GM19043 (cell line): Measurements from ENCODE around the gene ASXL1.

ENCODE experiments used
- ATAC-seq: cut with Tn5 transposase; IDR thresholded peaks from one replicate; pipeline ENCODE4 v1.9.1; 2021; ENCODE audit warnings: low read depth; ENCODE audit not compliant: unreplicated experiment

The ASXL1 gene

DNA sequence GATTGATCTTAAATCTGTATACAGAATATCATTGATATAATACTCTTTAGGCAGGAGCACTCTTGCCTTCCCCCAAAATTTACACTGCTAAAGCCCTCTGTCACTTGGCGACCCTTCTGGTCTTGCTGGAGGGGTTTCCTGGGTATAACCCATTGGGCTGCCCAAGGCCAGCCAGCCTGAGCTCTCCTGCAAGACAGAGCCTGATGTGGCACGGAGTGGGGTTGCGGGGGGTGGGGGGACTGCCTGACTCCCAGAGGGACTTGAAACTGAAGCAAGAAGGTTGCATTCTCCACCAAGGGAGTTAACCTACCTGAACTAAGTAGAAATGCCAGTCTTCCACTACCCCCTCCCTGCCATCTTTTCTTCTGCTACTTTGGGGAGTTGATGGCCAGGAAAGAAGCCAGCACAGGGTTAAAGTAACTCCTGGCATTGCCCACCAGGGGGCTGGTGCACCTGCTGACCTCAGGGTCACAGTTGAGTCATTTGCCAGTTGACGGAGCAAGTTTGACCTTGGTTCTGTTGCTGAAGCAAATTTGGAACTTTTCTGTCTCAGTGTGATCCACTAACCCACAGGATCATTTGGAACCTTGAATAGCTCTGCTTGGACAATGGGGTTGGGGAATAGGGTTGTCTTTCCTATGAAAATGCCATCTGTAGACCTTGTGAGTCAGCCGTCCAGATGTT is 79.4 kb downstream of the ASXL1 start:
- ATAC-seq, result no peak

- no peak for ATAC-seq
These were observed 80.3 kb downstream of the ASXL1 start for GRCh38 chr20:32438331-32438858.

DNA sequence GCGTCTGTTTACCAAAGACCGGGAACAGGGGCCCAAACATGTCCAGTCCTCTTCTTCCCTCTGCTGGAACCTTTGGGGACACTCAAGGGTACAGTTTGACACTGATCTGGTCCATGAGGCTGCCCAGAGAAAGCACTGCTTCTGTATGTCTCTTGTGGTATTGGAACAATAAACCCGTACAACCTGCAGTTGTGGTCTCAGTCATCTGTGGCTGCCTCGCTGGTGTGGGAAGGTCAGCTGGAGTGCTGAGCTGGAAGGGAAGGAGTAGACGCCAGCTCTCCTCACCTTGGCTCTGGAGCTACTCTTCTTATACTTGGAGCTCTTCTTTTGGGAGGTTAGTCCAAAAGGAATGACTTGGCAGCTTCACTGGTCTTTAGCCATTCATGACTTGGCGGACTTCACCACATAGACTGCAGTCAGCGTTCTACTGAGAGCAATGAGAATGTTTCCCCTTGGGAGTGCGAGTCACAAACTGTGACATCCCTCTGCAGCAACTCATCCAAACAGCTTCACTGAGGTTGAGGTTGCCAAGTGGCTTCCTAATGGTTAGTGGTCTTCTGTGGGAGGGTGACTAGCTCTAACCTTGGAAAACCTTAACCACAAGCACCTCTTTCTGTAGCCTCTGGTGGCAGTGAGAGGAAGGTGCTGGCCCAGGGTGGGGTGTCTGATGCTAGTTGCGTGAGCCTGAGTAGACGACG is 81.2 kb downstream of the ASXL1 start:
- no peak for ATAC-seq

DNA sequence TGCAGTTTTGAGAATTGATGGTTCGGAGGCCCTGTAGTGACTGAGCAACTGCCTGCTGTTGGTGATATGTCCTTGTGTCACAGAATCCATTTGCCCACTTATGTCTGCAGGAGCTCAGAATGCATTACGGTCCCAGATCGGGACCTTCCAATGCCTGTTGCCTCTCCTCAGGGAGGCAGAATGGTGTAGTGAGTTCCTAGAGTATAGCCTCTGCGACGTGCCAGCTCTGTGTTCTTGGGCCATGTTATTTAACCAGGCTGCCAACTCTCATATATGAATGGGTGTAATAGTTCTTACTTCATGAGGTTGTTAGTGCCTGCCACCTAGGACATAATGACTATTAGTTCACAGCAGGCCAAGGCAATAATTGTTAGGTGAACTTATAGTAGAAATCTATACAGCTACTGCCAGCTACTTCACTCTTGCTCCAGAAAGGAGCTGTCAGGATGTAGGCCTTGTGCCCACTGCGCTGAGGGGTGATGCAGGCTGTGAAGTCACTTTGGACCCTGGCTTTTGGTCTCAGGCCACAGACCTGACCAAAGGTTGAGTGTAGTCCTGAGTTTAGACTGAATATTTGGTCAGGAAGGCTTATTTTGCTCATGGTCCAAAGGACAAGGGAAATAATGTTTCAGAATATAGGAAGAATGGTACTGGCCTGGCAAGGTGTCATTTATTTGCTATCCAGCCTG is 82.1 kb downstream of the ASXL1 start:
- ATAC-seq, result no peak

DNA sequence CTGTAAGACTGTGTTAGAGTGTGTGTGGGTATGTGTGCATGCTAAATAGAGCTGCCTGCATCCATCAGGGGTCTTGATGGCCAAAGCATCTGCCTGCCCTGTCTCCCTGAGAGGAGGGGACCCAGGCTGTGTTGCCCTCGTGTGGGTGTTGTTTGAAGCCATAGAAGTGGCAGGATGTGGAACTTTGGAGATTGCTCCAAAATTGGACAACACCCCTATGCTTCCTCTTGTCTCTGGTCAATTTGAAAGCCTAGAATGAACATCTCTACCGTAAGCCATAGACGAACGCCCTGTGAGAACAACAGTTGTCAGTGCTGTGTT is 82.6 kb downstream of the ASXL1 start:
- ATAC-seq, result no peak

DNA sequence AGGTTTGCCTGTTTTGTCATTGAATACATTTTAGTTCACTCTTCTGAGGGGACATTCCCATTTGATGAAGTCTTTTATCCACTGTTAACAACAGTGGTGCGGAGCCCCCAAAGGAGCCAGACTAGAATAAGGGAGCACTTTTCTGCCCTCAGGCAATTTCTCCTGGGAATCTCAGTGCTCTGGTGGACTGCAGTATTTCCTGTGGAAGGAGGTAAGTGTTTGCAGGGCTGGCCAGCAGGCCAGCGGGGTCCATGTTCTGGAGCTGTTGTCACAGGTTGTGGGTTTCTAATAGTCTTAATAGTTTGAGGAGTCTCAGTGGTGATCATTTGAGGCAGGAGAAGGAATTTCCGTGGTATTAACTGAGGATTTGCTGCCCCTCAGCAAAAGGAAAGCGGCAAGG is 83.5 kb downstream of the ASXL1 start:
- ATAC-seq, result no peak

- ATAC-seq, result no peak
These were observed 84.7 kb downstream of the ASXL1 start for GRCh38 chr20:32442630-32443373.

- ATAC-seq, result no peak
These were observed 85.3 kb downstream of the ASXL1 start for GRCh38 chr20:32443386-32443974.

GRCh38 chr20:32444474-32445220 is 86.5 kb downstream of the ASXL1 start:
- ATAC-seq, result no peak

GRCh38 chr20:32445539-32446273 is 87.6 kb downstream of the ASXL1 start:
- no peak for ATAC-seq

DNA sequence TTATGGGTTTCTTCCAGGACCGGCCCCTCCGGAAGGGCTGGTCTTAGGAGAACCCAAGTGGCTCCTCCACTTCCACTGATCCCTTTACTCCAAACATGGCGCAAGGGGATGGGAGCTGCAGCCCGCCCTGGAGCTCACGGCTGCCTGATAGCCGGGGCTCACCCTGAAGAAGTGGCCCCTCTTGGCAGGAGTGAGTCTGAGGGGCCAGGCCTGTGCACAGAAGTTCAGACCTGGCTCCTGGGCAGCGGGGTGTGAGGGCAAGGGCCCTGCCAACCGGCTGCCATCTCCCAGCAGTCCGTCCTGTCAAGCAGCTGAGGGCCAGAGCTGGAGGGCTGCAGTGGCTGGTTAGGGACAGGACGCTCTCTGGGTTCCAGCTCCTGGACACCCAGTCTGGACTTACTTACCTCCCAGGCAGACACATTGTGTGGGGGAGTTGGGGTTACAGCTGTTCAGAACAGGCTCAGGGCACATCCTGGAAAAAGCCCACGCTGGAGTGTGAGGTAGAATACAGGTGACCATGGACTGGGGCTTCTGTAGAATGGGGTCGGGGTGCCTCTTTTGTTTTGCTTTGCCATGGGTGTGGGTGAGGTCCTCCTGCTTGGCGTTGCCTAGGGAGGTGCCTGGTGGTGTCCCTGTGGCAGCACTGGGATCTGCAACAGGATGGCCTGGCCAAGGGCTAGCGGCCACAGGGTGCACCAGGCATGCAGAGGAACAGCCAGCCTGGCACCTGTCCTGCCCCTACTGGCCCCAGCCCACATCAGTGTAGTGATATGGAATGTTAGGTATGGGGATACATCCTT is 88.4 kb downstream of the ASXL1 start:
- ATAC-seq, result no peak

DNA sequence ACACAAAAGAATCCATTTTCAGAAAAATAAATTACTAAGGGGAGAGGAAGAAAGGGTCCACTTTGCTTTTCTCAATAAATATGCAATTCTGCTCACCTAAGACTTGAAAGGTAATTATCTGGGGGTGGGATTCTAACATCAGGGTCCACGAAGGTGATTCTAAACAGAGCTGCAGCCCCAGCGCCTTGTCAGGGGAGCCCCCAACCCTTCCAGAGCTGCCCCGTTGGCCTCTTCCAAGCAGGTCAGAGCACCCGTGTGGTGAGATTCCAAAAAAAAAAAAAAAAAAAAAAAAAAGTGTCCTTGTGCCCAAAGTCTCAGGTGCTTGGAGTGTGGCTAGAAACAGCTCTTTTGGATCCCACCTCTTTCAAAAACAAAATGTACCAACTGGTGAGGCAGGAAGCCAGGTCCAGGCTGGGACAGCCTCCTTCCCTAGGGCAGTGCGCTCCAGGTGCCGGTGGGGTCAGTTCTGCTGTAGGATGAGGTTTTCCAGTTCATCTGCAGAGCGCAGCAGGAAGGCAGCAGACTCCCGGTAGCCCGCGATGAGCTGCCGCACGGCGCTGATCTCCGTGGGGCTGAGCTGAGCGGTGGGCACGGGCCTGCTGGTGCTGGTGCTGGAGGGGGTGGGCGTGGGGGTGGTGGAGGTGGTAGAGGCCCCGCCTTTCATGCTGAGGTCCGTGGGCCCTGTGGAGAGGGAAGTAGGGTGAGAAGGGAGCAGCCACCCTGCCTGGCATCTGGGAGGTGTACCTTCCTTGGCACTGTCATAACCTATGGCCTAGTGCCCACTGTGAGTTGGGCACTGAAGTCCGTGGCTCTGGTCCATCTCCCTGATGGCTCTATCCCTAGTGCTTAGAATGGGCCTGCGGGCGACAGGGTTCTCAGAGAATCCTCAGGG is 89.3 kb downstream of the ASXL1 start:
- no peak for ATAC-seq

- ATAC-seq, result no peak
These were observed 90.3 kb downstream of the ASXL1 start for GRCh38 chr20:32448306-32449056.

DNA sequence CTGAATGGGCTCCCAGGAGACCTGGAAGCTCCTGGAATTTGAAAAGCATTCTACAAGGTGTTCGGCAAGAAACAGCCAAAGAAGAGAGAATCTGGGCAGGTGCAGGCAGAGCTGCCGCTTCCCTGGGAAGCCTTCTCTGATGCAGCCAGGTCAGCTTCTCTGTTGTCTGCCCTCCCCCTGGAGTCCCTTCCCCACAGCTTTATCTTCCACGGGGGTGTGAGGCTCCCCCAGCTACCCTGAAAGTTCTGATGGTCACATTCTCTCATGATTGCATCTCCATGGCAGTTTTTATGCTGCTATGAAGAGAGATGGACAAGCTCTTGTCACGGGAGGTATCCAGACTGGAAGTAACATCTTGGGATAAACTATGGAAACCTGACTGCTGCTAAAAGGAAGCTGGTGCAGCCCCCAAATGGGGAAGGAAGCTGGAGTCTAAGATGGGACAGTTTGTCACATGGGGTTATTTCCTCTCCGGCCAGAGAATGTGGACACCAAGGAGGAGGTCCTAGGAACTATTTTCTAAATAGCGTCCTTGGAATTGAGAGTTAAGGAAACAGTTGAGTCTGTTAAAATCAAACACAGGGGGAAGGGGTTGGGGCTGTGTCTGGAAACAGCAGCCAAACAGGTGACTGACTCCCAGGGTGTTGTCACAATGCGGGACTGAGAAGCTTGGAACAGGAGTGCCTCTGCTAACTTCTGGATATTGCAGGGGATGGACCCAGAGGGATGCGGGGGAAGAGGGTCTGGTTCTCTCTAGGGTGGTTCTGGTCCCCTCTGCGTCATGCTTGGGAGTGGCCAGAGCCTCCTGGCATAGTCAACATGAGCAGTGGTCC is 91.1 kb downstream of the ASXL1 start:
- ATAC-seq, result no peak

DNA sequence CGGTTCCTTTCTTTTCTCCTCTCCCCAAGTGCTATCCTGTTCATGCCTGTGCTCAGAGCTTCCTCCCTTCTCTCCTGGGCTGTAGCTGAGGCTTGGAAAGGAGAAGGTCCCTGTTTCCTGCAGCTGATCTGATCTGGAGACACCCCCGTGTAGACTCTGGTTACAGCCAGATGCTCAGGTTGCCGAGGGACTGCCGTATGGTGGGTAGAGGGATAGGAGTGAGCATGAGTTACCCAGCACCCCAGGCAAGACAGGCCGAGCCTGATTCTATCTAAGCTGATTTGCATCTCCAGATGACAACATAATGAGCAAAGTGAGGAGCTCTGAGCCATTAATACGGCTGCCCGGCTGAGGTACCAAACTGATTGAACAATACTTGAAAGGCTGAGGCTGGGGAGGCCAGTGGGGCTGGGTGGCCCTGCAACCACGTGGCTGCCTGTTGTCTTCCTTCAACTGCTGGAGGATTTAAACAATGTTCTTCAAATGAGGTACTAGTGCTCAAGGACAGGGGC is 91.8 kb downstream of the ASXL1 start:
- ATAC-seq, result no peak
